VCaP (cell line): ENCODE data around the gene PTPN5.

Experiments used
- H3K27ac ChIP-seq: fragments of 450-650 bp; 2 replicates; pipeline ENCODE4 v1.5.1; 2017
- CTCF ChIP-seq: fragments of 450-650 bp; conservative IDR thresholded peaks from 2 replicates; pipeline ENCODE4 v1.5.1; 2017; ENCODE audit warnings: mild to moderate bottlenecking, moderate library complexity

PTPN5 gene

DNA sequence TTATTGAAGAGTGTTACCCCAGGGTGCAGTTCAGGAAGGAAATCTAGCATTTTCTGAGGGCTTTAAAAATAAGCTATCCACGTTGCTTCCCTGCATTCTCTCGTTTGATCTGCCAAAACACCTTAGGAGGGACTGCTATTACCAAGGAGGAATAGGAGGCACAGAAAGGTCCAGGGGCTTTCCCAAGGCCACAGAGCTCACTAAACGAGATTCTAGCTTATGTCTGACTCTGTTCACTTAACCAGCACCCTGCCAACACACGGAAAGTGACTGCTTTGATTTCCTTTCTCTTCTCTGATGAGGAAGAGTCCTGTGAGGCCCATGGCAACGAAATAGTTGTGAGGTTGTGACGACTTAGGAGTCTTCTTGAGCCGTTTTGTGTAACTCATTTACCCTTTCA, 3.4 kb upstream of the PTPN5 start:
- no peak for TF ChIP-seq CTCF
- no peak overlapping the region for H3K27ac ChIP-seq

DNA sequence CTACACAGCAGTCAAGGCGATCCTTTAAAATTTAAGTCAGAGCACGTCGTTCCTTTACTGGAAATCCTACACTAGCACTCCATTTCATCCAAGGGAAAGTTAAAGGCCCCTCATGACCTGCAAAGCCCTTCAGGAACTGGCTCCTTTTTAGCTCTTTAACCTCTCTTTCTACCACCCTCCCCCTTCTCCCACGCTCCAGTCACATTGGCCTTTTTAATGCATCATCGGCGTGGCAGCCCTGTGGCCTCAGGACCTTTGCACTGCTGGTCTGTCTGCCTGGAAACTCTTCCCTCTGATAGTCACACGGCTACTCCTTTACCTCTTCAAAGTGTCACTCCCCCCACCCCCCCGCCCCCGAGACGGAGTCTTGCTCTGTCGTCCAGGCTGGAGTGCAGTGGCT, 1.2 kb upstream of the PTPN5 start:
- no peak for TF ChIP-seq CTCF
- no peak overlapping the region for H3K27ac ChIP-seq

- no peak for TF ChIP-seq CTCF
- H3K27ac ChIP-seq: no peak overlapping the region
These were observed 501 bp upstream of the PTPN5 start for GRCh38 chr11:18791969-18792628.

DNA sequence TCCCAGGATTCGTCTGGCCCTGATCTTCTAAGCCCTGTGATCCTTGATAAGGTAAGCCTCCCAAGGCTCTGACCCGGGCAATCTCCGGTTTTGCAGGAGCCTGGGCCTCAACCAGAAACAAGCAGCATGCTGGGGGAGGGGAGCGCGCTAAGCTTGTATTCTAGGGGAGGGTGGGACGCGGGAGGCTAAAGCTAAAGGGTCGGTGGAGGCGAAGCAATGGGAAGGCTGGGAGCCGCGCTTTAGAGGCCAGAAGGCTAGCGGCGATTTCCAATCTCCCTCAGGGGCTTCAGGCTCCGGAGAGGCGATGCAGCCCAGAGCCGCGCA, 753 bp downstream of the PTPN5 start:
- TF ChIP-seq CTCF: no peak
- no peak overlapping the region for H3K27ac ChIP-seq

- no peak for TF ChIP-seq CTCF
- no peak overlapping the region for H3K27ac ChIP-seq
These were observed 1.7 kb downstream of the PTPN5 start for GRCh38 chr11:18789942-18790341.

- TF ChIP-seq CTCF: no peak
- no peak overlapping the region for H3K27ac ChIP-seq
These were observed 6.2 kb downstream of the PTPN5 start for GRCh38 chr11:18785411-18785810.

DNA sequence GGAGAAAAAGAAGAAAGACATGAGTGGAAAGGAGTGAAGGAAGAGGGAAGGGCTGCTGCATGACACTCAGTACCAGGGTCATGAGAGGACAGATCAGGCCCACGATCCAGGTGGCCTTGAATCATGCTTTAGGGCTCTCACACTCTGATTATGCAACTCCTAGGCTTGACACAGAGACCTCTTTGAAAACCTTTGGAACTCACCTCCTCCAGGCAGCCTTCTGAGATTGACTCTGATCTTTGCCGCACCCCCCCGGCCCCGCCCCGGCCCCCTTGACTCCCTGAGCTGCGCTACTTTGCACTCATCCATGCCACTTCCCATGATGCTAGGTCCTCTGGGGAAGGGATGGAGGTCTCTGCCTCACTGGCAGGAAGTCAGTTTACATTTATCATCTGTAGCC, 10.7 kb downstream of the PTPN5 start:
- TF ChIP-seq CTCF: no peak
- no peak overlapping the region for H3K27ac ChIP-seq
